Measurements from ENCODE around the gene LRRN3. TPM values are rescaled to one million over a fixed set of nuclear protein-coding genes. Genes with fewer than 3 reads are reported as not detected.

LRRN3 gene
- total RNA-seq, 2 experiments from 2014 or later = 32.5 to 34.8 TPM

- no peak for DNase-seq
- no peak for ATAC-seq
- ChIA-PET POLR2A (no interaction called here), CTCF (interaction anchor here (1.6 kb wide), 1 partner anchor 10 kb away, joined by 5 read pairs; no protein-coding TSS in a partner anchor)
- H3K27me3 Mint-ChIP-seq = no peaks in the 10 kb centered on the region
- H3K9me3 Mint-ChIP-seq = no peaks in the 10 kb centered on the region
- intact Hi-C loops (cut with micrococcal nuclease) = no loop called here
- no peak overlapping the region for H3K27ac Mint-ChIP-seq
- H3K4me3 Mint-ChIP-seq = no peak overlapping the region
- no peaks in the 10 kb centered on the region for H3K4me1 Mint-ChIP-seq (ENCODE audit: low read depth)
- no peaks in the 10 kb centered on the region for H3K36me3 Mint-ChIP-seq (ENCODE audit: low read depth)
- no peak for TF ChIP-seq CTCF (IDR thresholded peaks at IDR 0.05)
Observed at GRCh38 chr7:111147708-111148533, 57.0 kb downstream of the LRRN3 start.

- no peak for TF ChIP-seq CTCF (IDR thresholded peaks at IDR 0.05)
- ChIA-PET CTCF (no interaction called here), POLR2A (interaction anchor here (0.6 kb wide), 1 partner anchor 12 kb away, joined by 3 read pairs; no protein-coding TSS in a partner anchor)
- H3K4me3 Mint-ChIP-seq = no peak overlapping the region
- DNase-seq (no peak), ATAC-seq (no peak)
- no peaks in the 10 kb centered on the region for H3K27me3 Mint-ChIP-seq
- H3K36me3 Mint-ChIP-seq (ENCODE audit: low read depth) = no peaks in the 10 kb centered on the region
- H3K27ac Mint-ChIP-seq = no peak overlapping the region
- H3K4me1 Mint-ChIP-seq (ENCODE audit: low read depth) = no peaks in the 10 kb centered on the region
- no peaks in the 10 kb centered on the region for H3K9me3 Mint-ChIP-seq
- intact Hi-C loops (cut with micrococcal nuclease) = no loop called here
Observed at GRCh38 chr7:111150709-111151108, 59.8 kb downstream of the LRRN3 start.

- peaks cover 2% of the 10 kb centered on the region for H3K36me3 Mint-ChIP-seq (ENCODE audit: low read depth)
- no peaks in the 10 kb centered on the region for H3K4me1 Mint-ChIP-seq (ENCODE audit: low read depth)
- intact Hi-C loops (cut with micrococcal nuclease) = no loop called here
- ChIA-PET POLR2A (interaction anchor here (0.7 kb wide), 1 partner anchor 67 kb away, joined by 3 read pairs; no protein-coding TSS in a partner anchor), CTCF (no interaction called here)
- no peak overlapping the region for H3K4me3 Mint-ChIP-seq
- no peaks in the 10 kb centered on the region for H3K27me3 Mint-ChIP-seq
- H3K27ac Mint-ChIP-seq = no peak overlapping the region
- no peaks in the 10 kb centered on the region for H3K9me3 Mint-ChIP-seq
- no peak for ATAC-seq
- DNase-seq = no peak
- TF ChIP-seq CTCF (IDR thresholded peaks at IDR 0.05) = no peak
Observed at GRCh38 chr7:111159426-111159825, 68.5 kb downstream of the LRRN3 start.

- ChIA-PET CTCF (no interaction called here), POLR2A (no interaction called here)
- Mint-ChIP-seq H3K4me1 (ENCODE audit: low read depth) (no peaks in the 10 kb centered on the region), H3K27me3 (no peaks in the 10 kb centered on the region), H3K27ac (no peak overlapping the region), H3K9me3 (no peaks in the 10 kb centered on the region), H3K4me3 (no peak overlapping the region), H3K36me3 (ENCODE audit: low read depth) (peaks cover 2% of the 10 kb centered on the region)
- intact Hi-C loops (cut with micrococcal nuclease) = no loop called here
- DNase-seq = no peak
- no peak for ATAC-seq
- TF ChIP-seq CTCF (IDR thresholded peaks at IDR 0.05) = no peak
Observed at GRCh38 chr7:111160297-111160696, 69.4 kb downstream of the LRRN3 start.

- Mint-ChIP-seq H3K4me3 (no peak overlapping the region), H3K9me3 (no peaks in the 10 kb centered on the region), H3K27ac (no peak overlapping the region), H3K4me1 (ENCODE audit: low read depth) (no peaks in the 10 kb centered on the region), H3K36me3 (ENCODE audit: low read depth) (no peaks in the 10 kb centered on the region), H3K27me3 (no peaks in the 10 kb centered on the region)
- DNase-seq (no peak), ATAC-seq (no peak)
- CTCF ChIA-PET = interaction anchor here (1.0 kb wide), 1 partner anchor 9 kb away, joined by 4 read pairs; no protein-coding TSS in a partner anchor
- intact Hi-C loops (cut with micrococcal nuclease) = no loop called here
- POLR2A ChIA-PET = no interaction called here
- TF ChIP-seq CTCF (IDR thresholded peaks at IDR 0.05) = no peak
Observed at GRCh38 chr7:111162692-111163091, 71.8 kb downstream of the LRRN3 start.

Measured in activated CD8-positive, alpha-beta T cell treated with anti-CD3 and anti-CD28 coated beads for 36 hours (primary cell).